Measurements from ENCODE around the gene CHRNB1.

DNA sequence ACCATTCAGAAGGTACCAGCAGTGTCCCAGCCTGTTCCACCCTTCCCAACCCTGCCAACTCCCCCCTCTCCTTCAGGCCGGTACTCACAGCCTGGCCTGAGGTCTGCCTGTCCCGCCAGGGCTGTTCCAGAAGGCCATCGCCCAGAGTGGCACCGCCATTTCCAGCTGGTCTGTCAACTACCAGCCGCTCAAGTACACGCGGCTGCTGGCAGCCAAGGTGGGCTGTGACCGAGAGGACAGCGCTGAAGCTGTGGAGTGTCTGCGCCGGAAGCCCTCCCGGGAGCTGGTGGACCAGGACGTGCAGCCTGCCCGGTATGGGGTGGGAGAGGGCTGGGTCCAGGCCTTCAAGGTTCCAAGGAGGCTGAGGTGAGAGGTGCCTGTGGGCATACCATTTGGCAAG is 30.0 kb upstream of the CHRNB1 start:
- TF ChIP-seq, protein P1, sequence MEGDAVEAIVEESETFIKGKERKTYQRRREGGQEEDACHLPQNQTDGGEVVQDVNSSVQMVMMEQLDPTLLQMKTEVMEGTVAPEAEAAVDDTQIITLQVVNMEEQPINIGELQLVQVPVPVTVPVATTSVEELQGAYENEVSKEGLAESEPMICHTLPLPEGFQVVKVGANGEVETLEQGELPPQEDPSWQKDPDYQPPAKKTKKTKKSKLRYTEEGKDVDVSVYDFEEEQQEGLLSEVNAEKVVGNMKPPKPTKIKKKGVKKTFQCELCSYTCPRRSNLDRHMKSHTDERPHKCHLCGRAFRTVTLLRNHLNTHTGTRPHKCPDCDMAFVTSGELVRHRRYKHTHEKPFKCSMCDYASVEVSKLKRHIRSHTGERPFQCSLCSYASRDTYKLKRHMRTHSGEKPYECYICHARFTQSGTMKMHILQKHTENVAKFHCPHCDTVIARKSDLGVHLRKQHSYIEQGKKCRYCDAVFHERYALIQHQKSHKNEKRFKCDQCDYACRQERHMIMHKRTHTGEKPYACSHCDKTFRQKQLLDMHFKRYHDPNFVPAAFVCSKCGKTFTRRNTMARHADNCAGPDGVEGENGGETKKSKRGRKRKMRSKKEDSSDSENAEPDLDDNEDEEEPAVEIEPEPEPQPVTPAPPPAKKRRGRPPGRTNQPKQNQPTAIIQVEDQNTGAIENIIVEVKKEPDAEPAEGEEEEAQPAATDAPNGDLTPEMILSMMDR (IDR thresholded peaks at IDR 0.05), result no peak
- TF ChIP-seq POLR2A (IDR thresholded peaks at IDR 0.05), result no peak

All from heart left ventricle (tissue), 13 donors.